HUES48 (cell line): ENCODE data around the gene PLEKHH3.
A peak's percentile ranks its signal among the peaks of the same experiment; 100 is the strongest.

Experiments used
- H3K27ac ChIP-seq: one replicate; pipeline ENCODE4 v1.7.0; 2013; ENCODE audit warnings: low read depth, low read length, inconsistent platforms
- H3K27me3 ChIP-seq: 2 replicates; pipeline ENCODE4 v1.6.1; 2013; ENCODE audit warnings: mild to moderate bottlenecking, low read length; ENCODE audit not compliant: control insufficient read depth, insufficient read depth
- H3K36me3 ChIP-seq: 2 replicates; pipeline ENCODE4 v1.6.1; 2013; ENCODE audit warnings: low read length; ENCODE audit not compliant: control insufficient read depth, insufficient read depth
- H3K4me1 ChIP-seq: 2 replicates; pipeline ENCODE4 v1.6.1; 2013; ENCODE audit warnings: mild to moderate bottlenecking, low read length; ENCODE audit not compliant: control insufficient read depth, insufficient read depth
- H3K4me3 ChIP-seq: 2 replicates; pipeline ENCODE4 v1.5.1; 2013; ENCODE audit warnings: mild to moderate bottlenecking, low read depth, low read length
- H3K9ac ChIP-seq: 2 replicates; pipeline ENCODE4 v1.6.1; 2013; ENCODE audit warnings: mild to moderate bottlenecking, low read depth, low read length, moderate library complexity
- H3K9me3 ChIP-seq: 2 replicates; pipeline ENCODE4 v1.6.1; 2013; ENCODE audit warnings: low read length; ENCODE audit not compliant: control insufficient read depth, insufficient read depth

The PLEKHH3 gene

DNA sequence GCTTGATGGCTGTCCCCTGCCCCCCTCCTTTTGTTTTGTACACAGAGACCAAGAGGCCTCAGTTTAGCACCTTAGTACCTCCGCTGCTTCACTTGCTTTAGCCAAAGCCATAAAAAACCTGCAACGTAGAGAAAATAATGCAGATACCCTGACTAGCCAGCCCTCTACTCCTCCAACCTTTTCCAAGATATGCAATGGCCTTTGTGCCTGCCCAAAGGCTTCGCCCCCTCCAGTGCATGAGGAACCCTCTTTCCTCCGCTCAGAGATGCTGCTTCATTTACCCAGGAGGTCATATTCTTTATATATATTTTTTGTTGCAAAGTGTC lies 22.6 kb upstream of the PLEKHH3 start:
- H3K27ac ChIP-seq = peak overlapping the region; percentile 25

DNA sequence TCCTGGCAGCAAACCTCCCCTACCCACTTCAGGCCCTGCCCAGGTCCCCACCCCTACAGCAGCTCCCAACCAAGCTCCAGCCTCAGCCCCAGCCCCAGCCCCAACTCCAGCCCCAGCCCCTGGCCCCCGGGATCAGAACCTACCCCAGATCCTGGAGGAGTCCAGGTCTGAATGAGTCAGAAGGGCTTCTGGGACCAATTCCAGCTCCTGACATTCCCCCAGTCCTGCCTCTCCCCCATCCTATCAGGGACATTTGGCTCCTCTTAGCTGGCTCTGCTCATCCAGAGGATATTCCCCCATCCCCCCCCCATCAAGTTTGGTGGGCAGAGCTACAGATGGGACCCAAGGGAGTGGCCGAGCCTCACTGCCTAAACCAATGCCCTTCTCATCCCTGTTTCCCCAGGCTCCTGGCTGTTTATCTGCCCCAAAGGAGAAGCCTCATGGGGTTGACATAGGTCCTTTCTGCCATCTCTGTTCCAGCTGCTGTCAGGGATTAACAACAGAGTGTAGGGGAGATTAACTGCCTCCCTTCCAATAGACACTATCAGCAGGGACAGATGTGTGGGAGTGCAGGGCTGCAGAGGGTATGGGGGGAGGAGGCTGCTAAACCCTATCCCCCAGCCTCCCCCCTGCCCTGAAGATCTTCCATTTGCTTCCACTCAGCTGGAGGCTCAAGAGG lies 22.1 kb upstream of the PLEKHH3 start:
- Histone ChIP-seq H3K4me3 (no peak overlapping the region), H3K9me3 (no peaks in the 10 kb centered on the region), H3K4me1 (no peaks in the 10 kb centered on the region), H3K9ac (no peak overlapping the region), H3K27ac (no peak overlapping the region), H3K36me3 (peaks cover 37% of the 10 kb centered on the region), H3K27me3 (no peaks in the 10 kb centered on the region)

More for the DNA sequence above, 22.6 kb upstream of the PLEKHH3 start:
- Histone ChIP-seq H3K9ac (no peak overlapping the region), H3K27me3 (no peaks in the 10 kb centered on the region), H3K4me1 (no peaks in the 10 kb centered on the region), H3K4me3 (no peak overlapping the region), H3K36me3 (peaks cover 41% of the 10 kb centered on the region), H3K9me3 (no peaks in the 10 kb centered on the region)

DNA sequence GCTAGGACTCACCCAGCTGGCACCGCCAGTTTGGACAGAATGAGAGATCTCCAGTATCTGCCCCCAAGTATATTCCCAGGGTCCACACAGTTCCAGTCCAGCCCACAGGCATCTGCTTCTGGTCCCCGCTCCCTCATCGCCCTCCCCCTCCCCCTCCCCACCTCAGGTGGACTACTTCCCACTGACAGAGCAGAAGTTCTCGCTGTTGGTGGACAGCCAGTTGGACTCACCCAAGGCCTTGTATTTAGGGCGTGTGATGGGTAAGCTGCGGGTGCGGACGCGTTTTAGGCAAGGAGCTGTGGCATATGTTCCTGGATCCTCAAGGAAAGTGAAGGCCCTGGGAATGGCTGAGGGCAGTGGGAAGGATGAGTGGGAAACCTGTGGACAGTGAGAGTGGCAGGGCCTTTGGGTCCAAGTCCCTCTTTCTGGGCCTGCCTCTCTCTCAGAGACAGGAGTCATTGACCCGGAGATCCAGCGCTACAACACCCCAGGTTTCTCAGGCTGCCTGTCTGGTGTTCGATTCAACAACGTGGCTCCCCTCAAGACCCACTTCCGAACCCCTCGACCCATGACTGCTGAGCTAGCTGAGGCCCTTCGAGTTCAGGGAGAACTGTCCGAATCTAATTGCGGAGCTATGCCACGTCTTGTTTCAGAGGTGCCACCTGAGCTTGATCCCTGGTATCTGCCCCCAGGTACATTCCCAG lies 20.5 kb upstream of the PLEKHH3 start:
- Histone ChIP-seq H3K27me3 (no peaks in the 10 kb centered on the region), H3K27ac (no peak overlapping the region), H3K4me1 (no peaks in the 10 kb centered on the region), H3K9ac (no peak overlapping the region), H3K36me3 (peaks cover 28% of the 10 kb centered on the region), H3K4me3 (no peak overlapping the region), H3K9me3 (no peaks in the 10 kb centered on the region)

DNA sequence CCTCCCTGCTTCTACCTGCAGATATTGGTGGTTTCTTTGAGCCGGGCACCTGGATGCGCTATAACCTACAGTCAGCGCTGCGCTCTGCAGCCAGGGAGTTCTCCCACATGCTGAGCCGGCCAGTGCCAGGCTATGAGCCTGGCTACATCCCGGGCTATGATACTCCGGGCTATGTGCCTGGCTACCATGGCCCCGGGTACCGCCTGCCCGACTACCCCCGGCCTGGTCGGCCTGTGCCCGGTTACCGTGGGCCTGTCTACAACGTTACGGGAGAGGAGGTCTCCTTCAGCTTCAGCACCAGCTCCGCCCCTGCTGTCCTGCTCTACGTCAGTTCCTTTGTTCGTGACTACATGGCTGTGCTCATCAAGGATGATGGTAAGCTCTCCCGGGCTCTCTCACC lies 18.7 kb upstream of the PLEKHH3 start:
- H3K27me3 ChIP-seq = no peaks in the 10 kb centered on the region
- H3K4me3 ChIP-seq = no peak overlapping the region
- no peak overlapping the region for H3K9ac ChIP-seq
- H3K36me3 ChIP-seq = peaks cover 17% of the 10 kb centered on the region
- no peak overlapping the region for H3K27ac ChIP-seq
- no peaks in the 10 kb centered on the region for H3K9me3 ChIP-seq
- H3K4me1 ChIP-seq = no peaks in the 10 kb centered on the region

DNA sequence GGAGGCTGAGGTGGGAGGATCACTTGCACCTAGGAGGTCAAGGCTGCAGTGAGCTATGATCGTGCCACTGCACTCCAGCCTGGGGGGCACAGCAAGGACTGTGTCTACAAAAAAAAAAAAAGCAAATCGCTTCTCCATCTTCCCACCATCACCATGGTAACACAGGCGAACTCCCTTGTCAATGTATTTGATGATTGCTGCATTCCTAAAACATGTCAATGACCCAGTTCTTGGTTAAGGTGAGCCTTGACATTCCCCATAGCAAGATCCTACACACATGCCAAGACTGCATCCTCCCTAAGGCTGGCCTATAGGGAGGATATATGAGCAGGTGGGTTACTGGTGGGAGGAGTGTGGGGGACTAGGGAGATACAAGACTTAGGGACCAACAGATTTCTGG lies 17.7 kb upstream of the PLEKHH3 start:
- no peak overlapping the region for H3K9ac ChIP-seq
- H3K27ac ChIP-seq = no peak overlapping the region
- no peak overlapping the region for H3K4me3 ChIP-seq
- no peaks in the 10 kb centered on the region for H3K9me3 ChIP-seq
- no peaks in the 10 kb centered on the region for H3K27me3 ChIP-seq
- no peaks in the 10 kb centered on the region for H3K4me1 ChIP-seq
- peaks cover 15% of the 10 kb centered on the region; the same call in 1 of the 2 replicates for H3K36me3 ChIP-seq

DNA sequence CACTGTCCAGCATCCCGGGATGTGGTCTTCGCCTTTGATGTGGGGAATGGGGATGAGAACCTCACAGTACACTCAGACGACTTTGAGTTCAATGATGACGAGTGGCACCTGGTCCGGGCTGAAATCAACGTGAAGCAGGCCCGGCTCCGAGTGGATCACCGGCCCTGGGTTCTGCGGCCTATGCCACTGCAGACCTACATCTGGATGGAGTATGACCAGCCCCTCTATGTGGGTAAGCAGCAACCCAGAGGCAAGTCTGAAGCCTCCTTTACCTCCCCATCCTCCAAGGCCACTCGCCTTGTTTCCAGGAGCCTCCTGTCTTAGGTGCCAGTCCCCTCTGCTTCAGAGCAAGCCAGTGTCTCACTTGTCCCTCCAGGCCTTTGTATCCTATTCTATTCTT lies 15.7 kb upstream of the PLEKHH3 start:
- Histone ChIP-seq H3K4me1 (no peaks in the 10 kb centered on the region), H3K36me3 (peaks cover 13% of the 10 kb centered on the region), H3K27me3 (no peaks in the 10 kb centered on the region), H3K4me3 (no peak overlapping the region), H3K27ac (no peak overlapping the region), H3K9me3 (no peaks in the 10 kb centered on the region), H3K9ac (no peak overlapping the region)

DNA sequence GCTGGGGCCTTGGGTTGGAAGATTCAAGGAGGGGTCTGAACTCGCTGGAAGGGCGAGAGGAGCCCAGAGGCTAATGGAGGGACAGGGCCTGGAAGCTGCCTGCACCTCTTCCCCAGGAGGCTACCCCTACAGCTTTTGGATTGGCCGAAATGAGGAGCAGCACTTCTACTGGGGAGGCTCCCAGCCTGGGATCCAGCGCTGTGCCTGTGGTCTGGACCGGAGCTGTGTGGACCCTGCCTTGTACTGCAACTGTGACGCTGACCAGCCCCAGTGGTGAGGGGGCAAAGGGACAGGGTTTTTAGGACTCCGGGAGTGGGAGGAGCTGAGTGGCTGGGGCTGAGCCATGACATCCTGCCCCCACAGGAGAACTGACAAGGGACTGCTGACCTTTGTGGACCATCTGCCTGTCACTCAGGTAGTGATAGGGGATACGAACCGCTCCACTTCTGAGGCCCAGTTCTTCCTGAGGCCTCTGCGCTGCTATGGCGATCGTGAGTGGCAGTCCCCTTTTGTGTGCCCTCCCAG lies 14.3 kb upstream of the PLEKHH3 start:
- Histone ChIP-seq H3K9ac (no peak overlapping the region), H3K36me3 (peaks cover 6% of the 10 kb centered on the region), H3K4me3 (no peak overlapping the region), H3K4me1 (no peaks in the 10 kb centered on the region), H3K9me3 (no peaks in the 10 kb centered on the region), H3K27ac (no peak overlapping the region), H3K27me3 (no peaks in the 10 kb centered on the region)

DNA sequence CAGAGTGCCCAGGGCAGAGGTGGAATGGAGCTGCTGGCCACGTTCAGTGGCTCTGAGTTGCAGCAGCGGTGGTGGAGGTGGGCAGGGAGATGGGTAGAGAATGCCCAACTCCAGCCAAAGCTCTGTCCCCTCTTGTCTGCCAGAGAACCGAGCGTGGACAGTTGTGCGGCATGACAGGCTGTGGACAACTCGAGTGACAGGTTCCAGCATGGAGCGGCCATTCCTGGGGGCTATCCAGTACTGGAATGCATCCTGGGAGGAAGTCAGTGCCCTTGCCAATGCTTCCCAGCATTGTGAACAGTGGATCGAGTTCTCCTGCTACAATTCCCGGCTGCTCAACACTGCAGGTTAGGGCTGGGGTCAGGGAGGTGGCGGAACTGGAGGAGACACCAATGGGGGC lies 13.8 kb upstream of the PLEKHH3 start:
- Histone ChIP-seq H3K4me3 (no peak overlapping the region), H3K36me3 (peaks cover 10% of the 10 kb centered on the region)

DNA sequence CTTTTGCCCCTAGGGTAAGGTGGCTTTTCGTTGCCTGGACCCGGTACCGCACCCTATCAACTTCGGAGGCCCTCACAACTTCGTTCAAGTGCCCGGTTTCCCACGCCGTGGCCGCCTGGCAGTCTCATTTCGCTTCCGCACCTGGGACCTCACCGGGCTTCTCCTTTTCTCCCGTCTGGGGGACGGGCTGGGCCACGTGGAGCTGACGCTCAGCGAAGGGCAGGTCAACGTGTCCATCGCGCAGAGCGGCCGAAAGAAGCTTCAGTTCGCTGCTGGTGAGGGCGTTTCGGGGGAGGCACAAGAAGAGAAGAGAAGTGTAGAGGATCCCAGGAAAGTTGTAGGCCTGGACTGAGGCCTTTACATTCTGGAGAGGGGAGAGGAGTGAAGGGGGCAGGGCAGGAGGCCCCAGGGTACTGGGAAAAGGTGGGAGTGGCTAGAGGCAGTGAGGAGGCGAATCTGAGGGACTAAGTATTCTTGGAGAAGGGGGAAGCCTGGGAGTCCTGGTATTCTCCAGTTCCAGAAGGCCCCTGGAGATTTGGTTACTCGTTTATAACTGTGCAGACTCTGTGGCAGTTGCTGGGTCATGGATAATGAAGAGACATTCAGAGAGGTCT lies 11.0 kb upstream of the PLEKHH3 start:
- Histone ChIP-seq H3K9ac (no peak overlapping the region), H3K4me3 (no peak overlapping the region), H3K9me3 (no peaks in the 10 kb centered on the region), H3K36me3 (peaks cover 10% of the 10 kb centered on the region), H3K27ac (no peak overlapping the region), H3K4me1 (peaks cover 5% of the 10 kb centered on the region; the same call in 1 of the 2 replicates), H3K27me3 (peaks cover 18% of the 10 kb centered on the region)

More for the DNA sequence above, 13.8 kb upstream of the PLEKHH3 start:
- H3K4me1 ChIP-seq = no peaks in the 10 kb centered on the region
- no peaks in the 10 kb centered on the region for H3K9me3 ChIP-seq
- no peaks in the 10 kb centered on the region for H3K27me3 ChIP-seq
- H3K27ac ChIP-seq = no peak overlapping the region
- H3K9ac ChIP-seq = no peak overlapping the region

DNA sequence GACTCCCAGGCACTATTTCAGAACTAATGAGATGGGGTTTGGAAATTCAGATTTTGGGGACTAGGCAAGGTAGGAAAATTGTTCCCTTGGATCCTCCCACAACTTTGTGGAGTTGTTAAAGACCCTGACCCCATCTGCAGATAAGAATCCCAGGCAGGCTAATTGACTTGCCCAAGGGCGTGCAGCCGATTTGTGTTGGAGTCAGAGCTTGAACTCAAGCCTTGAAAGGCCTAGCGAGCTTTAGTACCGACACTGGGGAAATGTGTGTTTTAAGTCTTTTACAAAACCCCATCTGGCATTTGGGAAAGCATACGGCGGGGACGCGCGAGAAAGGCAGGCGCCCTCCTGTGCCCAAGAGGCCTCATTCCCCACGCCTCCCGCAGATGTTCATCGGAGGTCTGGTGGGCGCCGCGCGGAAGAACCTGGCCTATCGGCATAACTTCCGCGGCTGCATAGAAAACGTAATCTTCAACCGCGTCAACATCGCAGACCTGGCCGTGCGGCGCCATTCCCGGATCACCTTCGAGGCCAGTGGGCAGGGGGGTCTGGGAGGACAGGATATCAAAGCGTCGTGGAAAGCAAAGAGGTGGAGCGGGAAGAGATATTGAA lies 9.8 kb upstream of the PLEKHH3 start:
- H3K27ac ChIP-seq = no peak overlapping the region
- no peaks in the 10 kb centered on the region for H3K9me3 ChIP-seq
- peaks cover 10% of the 10 kb centered on the region; the same call in 1 of the 2 replicates for H3K4me1 ChIP-seq
- H3K4me3 ChIP-seq = no peak overlapping the region
- H3K36me3 ChIP-seq = peaks cover 6% of the 10 kb centered on the region; the same call in 1 of the 2 replicates
- no peak overlapping the region for H3K9ac ChIP-seq
- H3K27me3 ChIP-seq = peaks cover 29% of the 10 kb centered on the region
